ENCODE data around the gene CHIC2. TPM values are rescaled to one million over a fixed set of nuclear protein-coding genes. Genes with fewer than 3 reads are reported as not detected.

Gene CHIC2
- total RNA-seq, 1 donor from 2014 or later: 12.8 TPM

GRCh38 chr4:53981066-53981465, 83.3 kb downstream of the CHIC2 start:
- no peaks in the 10 kb centered on the region for H4K20me1 ChIP-seq (ENCODE audit: low read depth)
- no peak overlapping the region for H3K9ac ChIP-seq
- no peaks in the 10 kb centered on the region for H3K36me3 Mint-ChIP-seq
- no peaks in the 10 kb centered on the region for H3K79me2 ChIP-seq (ENCODE audit: low read depth)
- TF ChIP-seq EZH2 (IDR thresholded peaks at IDR 0.05) (no peak), EZH2phosphoT487 (IDR thresholded peaks at IDR 0.05) (no peak), CTCF (IDR thresholded peaks at IDR 0.05) (no peak)
- H3K4me1 ChIP-seq: peaks cover 2% of the 10 kb centered on the region
- H3K4me2 ChIP-seq: no peak overlapping the region
- H3K27me3 Mint-ChIP-seq (ENCODE audit: insufficient read depth, low read depth): peaks cover 5% of the 10 kb centered on the region
- no peaks in the 10 kb centered on the region for H3F3A ChIP-seq (ENCODE audit: low read depth)
- H3K36me3 ChIP-seq: no peaks in the 10 kb centered on the region
- no peaks in the 10 kb centered on the region for H3K27me3 ChIP-seq
- H3K4me3 Mint-ChIP-seq: no peak overlapping the region
- no peak overlapping the region for H3K27ac Mint-ChIP-seq
- no peak for DNase-seq (ENCODE audit: low spot score)
- H3K9me3 Mint-ChIP-seq: no peaks in the 10 kb centered on the region
- no peak overlapping the region for H2AFZ ChIP-seq (replicated peaks)
- no peak overlapping the region for H3K4me3 ChIP-seq
- no peaks in the 10 kb centered on the region for H3K4me1 Mint-ChIP-seq
- no peaks in the 10 kb centered on the region for H3K9me3 ChIP-seq (ENCODE audit: low read depth)
- no peak overlapping the region for H3K27ac ChIP-seq

GRCh38 chr4:53974561-53974960, 89.8 kb downstream of the CHIC2 start:
- Histone ChIP-seq H3K9ac (no peak overlapping the region), H3F3A (ENCODE audit: low read depth) (no peaks in the 10 kb centered on the region), H3K4me3 (no peak overlapping the region), H3K27ac (no peak overlapping the region), H2AFZ (replicated peaks) (no peak overlapping the region), H3K4me1 (peaks cover 5% of the 10 kb centered on the region), H3K79me2 (ENCODE audit: low read depth) (no peaks in the 10 kb centered on the region), H3K4me2 (no peak overlapping the region), H3K9me3 (ENCODE audit: low read depth) (peaks cover 4% of the 10 kb centered on the region), H3K36me3 (no peaks in the 10 kb centered on the region), H4K20me1 (ENCODE audit: low read depth) (no peaks in the 10 kb centered on the region), H3K27me3 (no peaks in the 10 kb centered on the region)
- DNase-seq (ENCODE audit: low spot score): no peak
- H3K36me3 Mint-ChIP-seq: no peaks in the 10 kb centered on the region
- H3K4me1 Mint-ChIP-seq: peaks cover 3% of the 10 kb centered on the region
- peaks cover 5% of the 10 kb centered on the region for H3K27me3 Mint-ChIP-seq (ENCODE audit: insufficient read depth, low read depth)
- H3K27ac Mint-ChIP-seq: no peak overlapping the region
- no peak overlapping the region for H3K4me3 Mint-ChIP-seq
- H3K9me3 Mint-ChIP-seq: peaks cover 4% of the 10 kb centered on the region
- no peak for TF ChIP-seq EZH2phosphoT487 (IDR thresholded peaks at IDR 0.05)
- TF ChIP-seq EZH2 (IDR thresholded peaks at IDR 0.05): no peak
- TF ChIP-seq CTCF (IDR thresholded peaks at IDR 0.05): no peak

- Histone ChIP-seq H3K36me3 (no peaks in the 10 kb centered on the region), H3K4me3 (no peak overlapping the region), H3K9me3 (ENCODE audit: low read depth) (no peaks in the 10 kb centered on the region), H3K4me2 (no peak overlapping the region), H3F3A (ENCODE audit: low read depth) (peaks cover 17% of the 10 kb centered on the region), H3K27me3 (peaks cover 19% of the 10 kb centered on the region), H3K9ac (no peak overlapping the region), H3K27ac (no peak overlapping the region), H4K20me1 (ENCODE audit: low read depth) (no peaks in the 10 kb centered on the region), H2AFZ (replicated peaks) (no peak overlapping the region), H3K79me2 (ENCODE audit: low read depth) (no peaks in the 10 kb centered on the region), H3K4me1 (peaks cover 29% of the 10 kb centered on the region)
- no peak overlapping the region for H3K27ac Mint-ChIP-seq
- peaks cover 29% of the 10 kb centered on the region for H3K4me1 Mint-ChIP-seq
- H3K9me3 Mint-ChIP-seq: peaks cover 4% of the 10 kb centered on the region
- H3K4me3 Mint-ChIP-seq: no peak overlapping the region
- peaks cover 7% of the 10 kb centered on the region for H3K27me3 Mint-ChIP-seq (ENCODE audit: insufficient read depth, low read depth)
- no peak for DNase-seq (ENCODE audit: low spot score)
- TF ChIP-seq EZH2phosphoT487 (IDR thresholded peaks at IDR 0.05) (no peak), CTCF (IDR thresholded peaks at IDR 0.05) (no peak), EZH2 (IDR thresholded peaks at IDR 0.05) (no peak)
- no peaks in the 10 kb centered on the region for H3K36me3 Mint-ChIP-seq
Measured at GRCh38 chr4:53967986-53968385, 96.4 kb downstream of the CHIC2 start.
